GM18873 (cell line): ENCODE data around the gene TEC.
"Not testable (repeated sequence)": the region's sequence is repeated elsewhere in the genome, so short reads cannot be mapped to it uniquely, and the experiment has no call there.

Experiments
- ATAC-seq: cut with Tn5 transposase; IDR thresholded peaks from one replicate; pipeline ENCODE4 v1.9.1; 2021; ENCODE audit warnings: mild to moderate bottlenecking, moderate library complexity, moderate number of reproducible peaks; ENCODE audit not compliant: unreplicated experiment, low FRiP score

Gene TEC

GRCh38 chr4:48243887-48244286 lies 25.8 kb downstream of the TEC start:
- ATAC-seq: no peak

- ATAC-seq: no peak
Observed at GRCh38 chr4:48243429-48243828, 26.2 kb downstream of the TEC start.

GRCh38 chr4:48242511-48243195 lies 27.0 kb downstream of the TEC start:
- no peak for ATAC-seq

- ATAC-seq: no peak
Observed at GRCh38 chr4:48241731-48242130, 27.9 kb downstream of the TEC start.

- no peak for ATAC-seq
Observed at GRCh38 chr4:48237996-48238645, 31.5 kb downstream of the TEC start.

- ATAC-seq: no peak
Observed at GRCh38 chr4:48235050-48235449, 34.6 kb downstream of the TEC start.

- no peak for ATAC-seq
Observed at GRCh38 chr4:48234575-48234974, 35.1 kb downstream of the TEC start.

- ATAC-seq: no peak
Observed at GRCh38 chr4:48228949-48229348, 40.7 kb downstream of the TEC start.

- no peak for ATAC-seq
Observed at GRCh38 chr4:48227662-48228061, 42.0 kb downstream of the TEC start.

GRCh38 chr4:48226199-48226598 lies 43.4 kb downstream of the TEC start:
- ATAC-seq: no peak

- no peak for ATAC-seq
Observed at GRCh38 chr4:48225368-48226141, 44.1 kb downstream of the TEC start.

- ATAC-seq: no peak
Observed at GRCh38 chr4:48224606-48225005, 45.0 kb downstream of the TEC start.

- ATAC-seq: no peak
Observed at GRCh38 chr4:48223633-48224295, 45.9 kb downstream of the TEC start.

- no peak for ATAC-seq
Observed at GRCh38 chr4:48222491-48222890, 47.1 kb downstream of the TEC start.

- ATAC-seq: not testable (repeated sequence)
Observed at GRCh38 chr4:48219430-48219829, 50.2 kb downstream of the TEC start.

GRCh38 chr4:48216563-48216962 lies 53.1 kb downstream of the TEC start:
- no peak for ATAC-seq

- ATAC-seq: no peak
Observed at GRCh38 chr4:48215977-48216376, 53.7 kb downstream of the TEC start.

GRCh38 chr4:48212165-48212564 lies 57.5 kb downstream of the TEC start:
- peak; percentile 85 for ATAC-seq

GRCh38 chr4:48210966-48211328 lies 58.7 kb downstream of the TEC start:
- ATAC-seq: no peak

GRCh38 chr4:48205626-48206025 lies 64.0 kb downstream of the TEC start:
- ATAC-seq: no peak

GRCh38 chr4:48205107-48205506 lies 64.5 kb downstream of the TEC start:
- ATAC-seq: no peak
